Mesodermal cell (in vitro differentiated cells): ENCODE measurements around the gene MAMDC2.

Experiments used
- H3K27ac ChIP-seq: 2 replicates; pipeline ENCODE4 v1.7.0; 2013; ENCODE audit warnings: mild to moderate bottlenecking, low read depth, low read length, moderate library complexity; ENCODE audit not compliant: severe bottlenecking
- H3K36me3 ChIP-seq: 2 replicates; pipeline ENCODE4 v1.7.1; 2013; ENCODE audit warnings: mild to moderate bottlenecking, low read length, moderate library complexity; ENCODE audit not compliant: control insufficient read depth, insufficient read depth
- H3K4me1 ChIP-seq: one replicate; pipeline ENCODE4 v1.7.1; 2013; ENCODE audit warnings: mild to moderate bottlenecking, low read length; ENCODE audit not compliant: insufficient read depth, control insufficient read depth, poor library complexity, severe bottlenecking
- H3K4me3 ChIP-seq: 2 replicates; pipeline ENCODE4 v1.7.0; 2013; ENCODE audit warnings: low read length, control low read depth, mild to moderate bottlenecking; ENCODE audit not compliant: insufficient read depth, poor library complexity, severe bottlenecking; ENCODE audit errors: extremely low read depth
- H3K9me3 ChIP-seq: 2 replicates; pipeline ENCODE4 v1.7.1; 2013; ENCODE audit warnings: mild to moderate bottlenecking, low read length, moderate library complexity; ENCODE audit not compliant: control insufficient read depth
- WGBS, 2 experiments: methylation state at CpG; one replicate each; pipeline ENCODE4 v1.1.5; 2013; ENCODE audit warnings: missing lambda C conversion rate in 2 of 2; ENCODE audit not compliant: insufficient coverage in 2 of 2; 5-methylcytosine and 5-hydroxymethylcytosine counted together

MAMDC2 gene

GRCh38 chr9:70159630-70160029 lies 116.0 kb downstream of the MAMDC2 start:
- Histone ChIP-seq H3K4me1 (peaks cover 5% of the 10 kb centered on the region), H3K36me3 (no peaks in the 10 kb centered on the region), H3K27ac (no peak overlapping the region), H3K4me3 (no peak overlapping the region), H3K9me3 (no peaks in the 10 kb centered on the region)
- 94 to 100% methylated on average over 1 to 2 of the region's 3 CpGs for WGBS, 2 experiments

- Histone ChIP-seq H3K4me1 (peaks cover 5% of the 10 kb centered on the region), H3K27ac (peak overlapping the region; percentile 11), H3K36me3 (no peaks in the 10 kb centered on the region), H3K4me3 (no peak overlapping the region), H3K9me3 (no peaks in the 10 kb centered on the region)
- 90 to 93% methylated on average over 4 of the region's 6 CpGs for whole genome bisulfite sequencing, 2 experiments
These were observed 117.3 kb downstream of the MAMDC2 start for GRCh38 chr9:70160686-70161600.

- WGBS, 2 experiments, result 82 to 100% methylated on average over 1 to 3 of the region's 6 CpGs
- Histone ChIP-seq H3K9me3 (no peaks in the 10 kb centered on the region), H3K4me1 (peaks cover 5% of the 10 kb centered on the region), H3K36me3 (peaks cover 1% of the 10 kb centered on the region), H3K4me3 (no peak overlapping the region), H3K27ac (no peak overlapping the region)
These were observed 121.5 kb downstream of the MAMDC2 start for GRCh38 chr9:70165006-70165602.

- Histone ChIP-seq H3K27ac (no peak overlapping the region), H3K4me1 (no peaks in the 10 kb centered on the region), H3K36me3 (peaks cover 12% of the 10 kb centered on the region), H3K9me3 (no peaks in the 10 kb centered on the region), H3K4me3 (no peak overlapping the region)
- 88 to 90% methylated on average over 3 of the region's 5 CpGs for WGBS, 2 experiments
These were observed 124.9 kb downstream of the MAMDC2 start for GRCh38 chr9:70168521-70168920.

- Histone ChIP-seq H3K27ac (no peak overlapping the region), H3K4me3 (no peak overlapping the region), H3K4me1 (no peaks in the 10 kb centered on the region), H3K9me3 (no peaks in the 10 kb centered on the region), H3K36me3 (peaks cover 13% of the 10 kb centered on the region)
- WGBS, 2 experiments, result 100% methylated on average over 1 of the region's 3 CpGs; no CpG with 5 or more reads in 1 of the 2 experiments
These were observed 125.6 kb downstream of the MAMDC2 start for GRCh38 chr9:70169222-70169621.

GRCh38 chr9:70170151-70170790 lies 126.6 kb downstream of the MAMDC2 start:
- WGBS, 2 experiments, result 76 to 100% methylated on average over 2 to 3 of the region's 7 CpGs
- no peaks in the 10 kb centered on the region for H3K4me1 ChIP-seq
- no peak overlapping the region for H3K4me3 ChIP-seq
- peaks cover 23% of the 10 kb centered on the region for H3K36me3 ChIP-seq
- H3K27ac ChIP-seq, result no peak overlapping the region
- no peaks in the 10 kb centered on the region for H3K9me3 ChIP-seq

- Histone ChIP-seq H3K9me3 (no peaks in the 10 kb centered on the region), H3K4me1 (no peaks in the 10 kb centered on the region), H3K27ac (no peak overlapping the region), H3K36me3 (peaks cover 23% of the 10 kb centered on the region), H3K4me3 (no peak overlapping the region)
- WGBS, 2 experiments, result 80 to 100% methylated on average over 1 of the region's 1 CpG
These were observed 128.9 kb downstream of the MAMDC2 start for GRCh38 chr9:70172532-70172931.

- WGBS, 2 experiments, result 83 to 100% methylated on average over 1 of the region's 1 CpG
- no peaks in the 10 kb centered on the region for H3K4me1 ChIP-seq
- no peak overlapping the region for H3K27ac ChIP-seq
- no peaks in the 10 kb centered on the region for H3K9me3 ChIP-seq
- no peak overlapping the region for H3K4me3 ChIP-seq
- H3K36me3 ChIP-seq, result peaks cover 11% of the 10 kb centered on the region
These were observed 133.5 kb downstream of the MAMDC2 start for GRCh38 chr9:70177121-70177520.

- Histone ChIP-seq H3K36me3 (no peaks in the 10 kb centered on the region), H3K4me1 (no peaks in the 10 kb centered on the region), H3K4me3 (no peak overlapping the region), H3K27ac (no peak overlapping the region), H3K9me3 (no peaks in the 10 kb centered on the region)
- 92 to 94% methylated on average over 2 of the region's 2 CpGs for WGBS, 2 experiments
These were observed 149.1 kb downstream of the MAMDC2 start for GRCh38 chr9:70192707-70193106.

- Histone ChIP-seq H3K36me3 (no peaks in the 10 kb centered on the region), H3K27ac (no peak overlapping the region), H3K4me3 (no peak overlapping the region), H3K4me1 (no peaks in the 10 kb centered on the region), H3K9me3 (no peaks in the 10 kb centered on the region)
- WGBS, 2 experiments, result 93% methylated on average over 3 of the region's 3 CpGs
These were observed 151.8 kb downstream of the MAMDC2 start for GRCh38 chr9:70195456-70195855.
